GM18868 (cell line): ENCODE data around the gene PYCR2.
"Not testable (repeated sequence)": the region's sequence is repeated elsewhere in the genome, so short reads cannot be mapped to it uniquely, and the experiment has no call there.

Experiments used
- ATAC-seq: cut with Tn5 transposase; IDR thresholded peaks from one replicate; pipeline ENCODE4 v1.9.1; 2021; ENCODE audit warnings: mild to moderate bottlenecking, moderate library complexity; ENCODE audit not compliant: unreplicated experiment

Gene PYCR2

DNA sequence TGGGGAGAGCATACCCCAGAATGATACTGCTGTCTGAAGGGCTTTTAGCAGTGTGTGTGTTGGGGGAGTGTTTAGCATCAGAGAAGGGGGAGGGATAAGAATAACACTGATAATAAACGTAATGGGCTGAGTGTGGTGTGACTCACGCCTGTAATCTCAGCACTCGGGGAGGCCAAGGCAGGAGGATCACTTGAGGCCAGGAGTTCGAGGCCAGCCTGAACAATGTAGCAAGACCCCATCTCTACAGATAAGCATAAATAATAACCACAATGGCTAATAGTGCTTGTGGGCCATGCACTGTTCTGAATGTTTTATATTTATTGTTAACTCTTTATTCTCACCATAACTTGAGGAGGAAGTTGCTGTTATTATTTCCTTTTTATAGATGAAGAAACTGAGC is 19.5 kb upstream of the PYCR2 start:
- ATAC-seq, result no peak

DNA sequence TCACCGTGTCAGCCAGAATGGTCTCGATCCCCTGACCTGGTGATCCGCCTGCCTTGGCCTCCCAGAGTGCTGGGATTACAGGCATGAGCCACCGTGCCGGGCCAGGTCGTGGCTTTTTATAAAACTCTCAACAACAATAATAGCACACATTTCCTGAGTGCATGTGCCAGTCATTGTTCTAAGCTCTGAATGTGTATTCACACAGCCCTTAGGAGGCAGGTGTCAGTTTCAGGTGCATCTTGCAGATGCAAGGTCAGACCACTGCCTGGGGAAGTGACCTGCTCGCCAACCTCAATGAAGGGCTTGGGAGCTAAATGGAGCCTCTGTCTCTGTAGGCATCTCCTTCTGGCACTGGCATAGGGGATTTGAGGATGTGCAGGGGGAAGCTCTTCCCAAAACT is 18.5 kb upstream of the PYCR2 start:
- ATAC-seq, result peak; percentile 78

DNA sequence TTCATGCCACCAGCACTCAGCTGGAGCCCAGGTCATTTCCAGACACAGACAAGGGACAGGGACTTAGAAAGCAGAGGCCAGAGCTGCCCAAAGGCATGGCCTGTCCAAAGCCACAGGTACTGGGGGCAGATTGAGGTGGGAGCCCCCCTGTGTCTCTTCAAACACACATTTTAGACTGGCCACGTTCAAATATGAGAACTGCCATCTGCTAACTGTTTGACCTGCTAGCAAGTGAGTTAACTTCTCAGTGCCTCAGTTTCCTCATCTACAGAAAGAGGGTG is 17.8 kb upstream of the PYCR2 start:
- ATAC-seq, result no peak

DNA sequence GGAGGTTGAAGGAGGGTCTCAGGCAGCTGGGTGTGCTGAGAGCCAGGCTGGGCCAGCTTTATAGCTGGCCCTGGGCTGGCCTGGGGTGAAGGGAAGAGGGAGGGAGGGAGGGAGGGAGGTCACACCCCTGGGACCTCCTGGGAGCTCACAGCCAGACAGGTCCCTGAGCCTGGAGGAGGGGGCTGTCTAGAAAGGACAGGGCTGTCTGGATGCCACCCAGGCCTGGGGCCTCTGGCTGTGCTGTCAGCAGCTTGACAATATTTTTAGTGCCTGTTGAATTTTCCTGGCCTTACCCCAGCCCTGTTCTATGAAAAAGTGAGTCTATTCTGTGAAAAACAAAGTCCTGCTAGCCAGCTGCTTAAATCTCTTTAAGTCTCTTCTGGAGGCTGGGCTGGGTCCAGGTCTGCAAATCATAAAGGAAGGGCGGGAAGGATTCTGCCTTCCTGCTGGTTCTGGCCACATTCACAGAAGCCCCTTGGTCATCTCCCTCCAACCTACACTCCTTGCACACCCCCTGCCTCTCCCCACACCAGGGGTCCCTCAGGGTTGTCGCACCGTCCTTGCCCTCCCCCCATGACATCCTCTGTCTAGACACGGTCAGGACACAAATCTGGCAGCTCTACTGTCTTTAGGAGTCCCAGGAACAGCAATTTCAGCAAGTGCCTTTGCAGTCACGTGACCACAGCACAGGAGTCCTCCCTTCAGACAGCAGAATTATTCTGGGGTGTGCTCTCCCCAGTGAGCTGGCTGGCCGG is 17.3 kb upstream of the PYCR2 start, which contains the start of gene LEFTY2:
Gene LEFTY2 (minus strand): TSS at position 34 of the 755 bp plus-strand sequence. CDS start 80 bp downstream, outside the sequence.
- ATAC-seq, result no peak

DNA sequence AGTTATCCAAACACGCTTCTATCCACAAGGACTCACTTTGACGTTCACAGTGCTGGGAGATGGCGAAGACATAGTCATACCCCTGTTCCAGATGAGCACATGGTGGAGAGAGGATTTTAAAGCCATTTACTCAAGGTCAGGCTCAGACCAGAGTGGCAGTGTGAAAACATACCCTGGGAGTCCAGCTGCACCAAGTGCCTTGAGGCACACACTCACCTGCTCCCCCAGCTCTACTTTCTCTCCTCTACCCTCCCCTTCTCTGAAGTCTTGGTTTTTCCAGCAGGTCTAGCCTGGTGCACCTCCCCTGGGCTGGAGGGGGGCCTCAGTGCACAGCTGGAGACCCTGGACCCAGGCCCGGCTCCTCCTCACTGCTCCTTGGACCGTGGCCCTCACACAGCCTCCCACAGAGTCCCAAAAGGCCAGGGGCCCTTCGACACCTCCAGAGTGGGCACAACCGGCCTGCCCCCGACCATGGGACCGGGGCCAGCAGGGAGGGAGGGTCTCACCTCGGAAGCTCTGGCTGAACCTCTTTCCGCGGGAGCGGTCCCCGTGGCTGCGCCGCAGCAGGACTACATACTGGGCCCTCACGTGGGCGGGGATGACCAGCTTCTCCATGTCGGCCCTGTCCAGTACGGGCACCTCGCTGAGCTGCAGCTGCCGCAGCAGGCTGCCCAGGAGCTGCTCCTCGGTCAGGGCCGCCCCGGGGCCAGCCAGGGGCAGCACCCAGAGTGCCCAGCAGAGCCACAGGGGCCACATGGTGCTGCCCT is 16.5 kb upstream of the PYCR2 start:
- no peak for ATAC-seq

DNA sequence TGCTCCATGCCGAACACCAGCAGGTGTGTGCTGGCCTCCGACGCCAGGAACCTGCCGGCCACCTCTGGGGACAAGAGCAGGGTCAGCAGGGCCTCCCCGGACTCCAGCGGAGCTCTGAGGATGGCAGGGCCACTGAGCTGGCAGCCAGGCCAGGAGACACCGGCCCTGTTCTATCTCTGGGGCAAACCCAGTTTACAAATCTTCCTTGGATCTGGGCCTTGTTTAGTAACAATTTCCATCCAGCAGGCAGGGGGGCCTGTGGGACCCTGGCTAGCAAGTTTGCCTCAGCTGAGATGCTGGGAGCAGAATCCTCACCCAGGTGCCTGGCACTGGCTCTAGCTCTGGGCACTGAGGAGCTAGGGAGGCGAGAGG is 15.9 kb upstream of the PYCR2 start:
- not testable (repeated sequence) for ATAC-seq

DNA sequence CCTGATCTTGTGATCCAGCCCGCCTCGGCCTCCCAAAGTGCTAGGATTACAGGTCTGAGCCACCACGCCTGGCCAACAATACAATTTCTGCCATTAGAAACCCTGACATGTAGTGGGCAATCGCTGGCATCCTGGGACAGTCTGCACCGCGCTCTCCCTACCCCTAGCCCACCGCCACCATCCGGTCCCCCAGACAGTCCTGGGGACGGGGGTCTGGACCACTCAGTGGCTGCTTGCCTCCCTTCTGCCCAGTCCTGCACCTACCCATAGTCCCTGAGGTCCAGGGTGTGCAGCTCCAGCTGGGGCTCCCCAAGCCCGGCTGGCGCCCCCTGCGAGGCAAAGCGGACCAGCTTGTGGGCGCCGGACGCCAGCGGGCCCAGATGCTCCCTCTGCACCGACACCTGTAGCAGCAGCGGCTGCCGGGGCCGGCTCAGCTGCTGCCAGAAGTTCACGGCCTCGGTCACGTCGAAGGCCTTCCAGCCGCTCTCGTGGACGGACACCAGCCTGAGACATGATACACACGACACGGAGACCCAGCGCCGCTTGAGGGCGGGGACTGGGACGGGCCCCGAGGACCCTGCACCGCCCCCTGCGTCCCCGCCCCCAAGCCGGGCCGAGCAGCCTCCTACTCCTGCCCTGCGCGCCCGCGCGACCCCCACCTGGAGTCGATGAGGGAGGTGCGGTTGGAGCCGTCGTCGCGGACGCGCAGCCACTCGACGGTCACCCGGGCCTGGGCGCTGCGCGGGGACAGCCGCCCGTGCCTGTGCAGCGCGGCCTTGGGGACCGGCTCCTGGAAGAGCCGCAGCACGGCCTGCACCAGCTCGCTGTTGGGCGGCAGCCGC is 15.3 kb upstream of the PYCR2 start:
- not testable (repeated sequence) for ATAC-seq

DNA sequence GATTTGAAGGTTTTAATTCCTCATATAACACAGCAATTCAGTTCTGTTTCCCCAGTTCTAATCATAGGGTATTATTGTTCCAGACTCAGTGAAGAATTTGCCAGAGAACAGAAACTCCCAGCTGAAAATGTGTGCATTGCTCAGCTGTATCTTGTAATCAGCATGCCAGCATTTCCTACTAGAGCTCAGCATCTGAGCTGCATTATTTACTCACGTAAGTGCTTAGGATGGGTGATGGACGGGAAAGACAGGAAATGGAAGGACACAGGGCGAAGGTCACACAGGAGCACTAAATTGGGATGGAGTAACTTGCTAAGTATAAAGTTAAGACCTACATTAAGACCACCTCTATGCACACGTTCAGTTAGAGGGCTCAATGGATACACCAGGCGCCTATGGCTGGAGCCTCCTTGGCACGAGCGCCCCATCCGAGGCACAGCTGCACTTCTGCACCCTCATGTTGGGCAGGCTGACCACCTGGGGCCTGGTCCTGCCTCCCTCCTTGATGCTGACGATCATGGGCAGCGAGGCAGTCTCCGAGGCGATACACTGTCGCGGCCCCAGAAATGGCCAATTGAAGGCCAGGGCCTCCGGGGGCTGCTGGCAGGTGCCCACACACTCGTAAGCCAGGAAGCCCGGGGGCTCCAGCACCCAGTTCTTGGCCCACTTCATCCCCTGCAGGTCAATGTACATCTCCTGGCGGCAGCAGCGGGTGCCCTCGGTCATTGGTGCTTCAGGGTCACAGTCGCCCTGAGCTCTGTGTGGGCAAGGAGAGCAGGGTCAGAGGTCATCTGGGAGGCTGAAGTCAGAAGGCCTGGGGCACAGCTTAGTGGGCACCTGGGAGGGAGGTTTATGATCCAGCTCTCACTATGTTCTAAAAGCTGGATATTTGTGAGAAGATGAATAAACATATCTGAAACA is 13.3 kb upstream of the PYCR2 start:
- no peak for ATAC-seq

DNA sequence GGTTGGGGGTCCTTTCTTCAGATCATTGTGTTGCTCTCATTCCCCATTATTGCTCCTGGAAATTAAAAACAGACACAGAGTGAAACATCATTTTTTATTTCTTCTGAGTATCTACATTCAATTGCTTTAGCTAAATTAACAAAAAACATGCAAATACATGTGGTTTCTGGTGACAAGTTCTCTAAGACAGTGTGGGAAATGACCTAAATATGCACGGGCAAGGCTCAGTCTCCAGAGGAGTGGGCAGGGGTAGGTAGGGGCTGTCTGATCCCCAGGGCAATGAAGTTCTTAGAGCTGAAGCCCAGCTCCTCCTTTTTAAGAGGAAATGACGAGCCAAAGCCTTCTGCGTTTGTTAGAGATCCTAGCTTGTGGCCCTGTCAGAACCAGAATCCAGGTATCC is 12.5 kb upstream of the PYCR2 start:
- ATAC-seq, result no peak

DNA sequence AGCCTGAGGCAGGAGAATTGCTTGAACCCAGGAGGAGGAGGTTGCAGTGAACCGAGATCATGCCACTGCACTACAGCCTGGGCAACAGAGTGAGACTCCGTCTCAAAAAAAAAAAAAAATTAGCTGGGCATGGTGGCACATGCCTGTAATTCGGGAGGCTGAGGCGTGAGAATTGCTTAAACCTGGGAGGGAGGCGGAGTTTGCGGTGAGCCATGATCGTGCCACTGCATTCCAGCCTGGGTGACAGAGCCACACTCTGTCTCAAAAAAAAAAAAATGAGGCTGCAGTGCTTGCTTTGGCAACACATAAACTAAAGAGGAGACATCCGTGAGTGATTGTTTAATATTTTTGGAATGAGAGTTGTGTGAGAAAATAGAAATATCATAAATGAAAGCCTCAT is 12.0 kb upstream of the PYCR2 start:
- ATAC-seq, result not testable (repeated sequence)

DNA sequence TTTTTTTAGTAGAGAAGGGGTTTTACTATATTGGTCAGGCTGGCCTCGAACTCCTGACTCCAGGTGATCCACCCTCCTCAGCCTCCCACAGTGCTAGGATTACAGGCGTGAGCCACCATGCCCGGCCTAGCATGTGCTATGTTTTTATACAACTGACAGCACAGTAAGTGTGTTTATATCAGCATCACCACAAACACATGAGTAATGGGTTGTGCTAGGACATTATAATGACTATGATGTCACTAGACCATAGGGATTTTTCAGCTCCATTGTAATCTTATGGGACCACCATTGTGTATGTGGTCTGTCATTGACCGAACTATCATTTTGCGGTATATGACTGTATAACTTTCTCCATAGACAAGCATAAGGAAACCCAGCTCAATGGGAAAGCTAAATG is 10.7 kb upstream of the PYCR2 start:
- no peak for ATAC-seq

DNA sequence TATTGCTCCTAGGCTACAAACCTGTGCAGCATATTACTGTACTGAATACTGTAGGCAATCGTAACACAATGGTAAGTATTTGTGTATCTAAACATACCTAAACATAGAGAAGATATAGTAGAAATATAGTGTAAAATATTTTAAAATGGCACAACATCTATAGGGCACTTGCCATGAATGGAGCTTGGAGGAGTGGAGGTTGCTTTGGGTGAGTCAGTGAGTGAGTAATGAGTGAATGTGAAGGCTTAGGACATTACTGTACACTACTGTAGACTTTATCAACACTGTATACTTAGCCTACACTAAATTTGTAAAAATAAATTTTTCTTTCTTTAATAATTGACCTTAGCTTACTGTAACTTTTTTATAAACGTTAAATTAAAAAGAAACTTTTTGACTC is 9.0 kb upstream of the PYCR2 start:
- no peak for ATAC-seq

DNA sequence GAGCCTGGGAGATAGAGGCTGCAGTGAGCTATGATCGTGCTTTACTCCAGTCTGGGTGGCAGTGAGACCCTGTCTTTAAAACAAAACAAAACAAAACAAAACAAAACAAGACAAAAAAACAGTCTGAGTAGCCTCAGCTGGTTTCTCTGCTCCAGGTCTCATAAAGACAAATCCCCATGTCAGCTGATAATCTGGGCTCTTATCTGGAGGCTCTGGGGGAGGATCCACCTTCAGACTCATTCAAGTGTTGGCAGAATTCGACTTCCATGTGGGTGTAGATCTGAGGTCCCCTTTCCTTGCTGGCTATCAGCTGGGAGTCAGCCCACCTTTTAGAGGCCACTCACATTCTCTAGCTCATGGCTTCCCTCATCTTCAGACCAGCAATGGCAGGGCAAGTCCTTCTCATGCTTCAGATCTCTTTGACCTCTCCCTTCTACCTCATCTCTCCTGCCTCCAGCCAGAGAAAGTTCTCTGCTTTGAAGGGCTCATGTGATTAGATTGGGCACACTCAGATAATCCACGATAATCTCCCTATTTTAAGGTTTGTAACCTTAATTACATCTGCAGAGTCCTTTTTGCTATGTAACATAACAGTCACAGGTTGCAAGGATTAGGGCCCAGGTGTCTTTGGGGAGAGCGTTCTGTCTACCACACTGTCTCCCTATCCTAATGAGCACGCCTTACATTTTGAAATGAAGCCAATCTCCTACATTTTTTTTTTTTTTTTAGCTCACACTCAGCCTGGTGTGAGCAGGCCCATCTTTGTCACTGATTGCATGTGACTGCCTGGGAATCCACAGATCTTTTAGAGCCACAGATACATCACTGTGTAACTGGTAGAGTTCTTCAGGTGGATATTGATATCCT is 7.5 kb upstream of the PYCR2 start:
- ATAC-seq, result no peak

DNA sequence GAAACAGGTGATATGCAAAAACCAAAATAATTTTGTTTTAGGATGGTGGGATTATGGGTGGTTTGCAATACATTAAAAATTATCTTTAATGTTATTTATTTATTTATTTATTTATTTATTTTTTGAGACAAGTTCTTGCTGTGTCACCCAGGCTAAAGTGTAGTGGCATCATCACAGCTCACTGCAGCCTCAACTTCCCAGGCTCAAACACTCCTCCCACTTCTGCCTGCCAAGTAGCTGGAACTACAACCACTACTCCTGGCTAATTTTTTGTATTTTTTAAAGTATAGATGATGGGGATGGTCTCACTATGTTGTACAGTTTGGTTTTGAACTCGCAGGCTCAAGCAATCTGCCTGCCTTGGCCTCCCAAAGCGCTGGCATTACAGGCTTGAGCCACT is 6.5 kb upstream of the PYCR2 start:
- no peak for ATAC-seq

DNA sequence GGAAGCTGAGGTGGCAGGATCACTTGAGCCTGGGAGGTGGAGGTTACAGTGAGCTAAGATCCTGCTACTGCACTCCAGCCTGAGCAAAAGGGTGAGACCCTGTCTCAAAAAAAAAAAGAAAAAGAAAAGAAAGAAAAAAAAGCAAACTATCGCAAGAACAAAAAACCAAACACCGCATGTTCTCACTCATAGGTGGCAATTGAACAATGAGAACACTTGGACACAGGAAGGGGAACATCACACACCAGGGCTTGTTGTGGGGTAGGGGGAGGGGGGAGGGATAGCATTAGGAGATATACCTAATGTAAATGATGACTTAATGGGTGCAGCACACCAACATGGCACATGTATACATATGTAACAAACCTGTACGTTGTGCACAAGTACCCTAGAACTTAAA is 5.4 kb upstream of the PYCR2 start:
- not testable (repeated sequence) for ATAC-seq

DNA sequence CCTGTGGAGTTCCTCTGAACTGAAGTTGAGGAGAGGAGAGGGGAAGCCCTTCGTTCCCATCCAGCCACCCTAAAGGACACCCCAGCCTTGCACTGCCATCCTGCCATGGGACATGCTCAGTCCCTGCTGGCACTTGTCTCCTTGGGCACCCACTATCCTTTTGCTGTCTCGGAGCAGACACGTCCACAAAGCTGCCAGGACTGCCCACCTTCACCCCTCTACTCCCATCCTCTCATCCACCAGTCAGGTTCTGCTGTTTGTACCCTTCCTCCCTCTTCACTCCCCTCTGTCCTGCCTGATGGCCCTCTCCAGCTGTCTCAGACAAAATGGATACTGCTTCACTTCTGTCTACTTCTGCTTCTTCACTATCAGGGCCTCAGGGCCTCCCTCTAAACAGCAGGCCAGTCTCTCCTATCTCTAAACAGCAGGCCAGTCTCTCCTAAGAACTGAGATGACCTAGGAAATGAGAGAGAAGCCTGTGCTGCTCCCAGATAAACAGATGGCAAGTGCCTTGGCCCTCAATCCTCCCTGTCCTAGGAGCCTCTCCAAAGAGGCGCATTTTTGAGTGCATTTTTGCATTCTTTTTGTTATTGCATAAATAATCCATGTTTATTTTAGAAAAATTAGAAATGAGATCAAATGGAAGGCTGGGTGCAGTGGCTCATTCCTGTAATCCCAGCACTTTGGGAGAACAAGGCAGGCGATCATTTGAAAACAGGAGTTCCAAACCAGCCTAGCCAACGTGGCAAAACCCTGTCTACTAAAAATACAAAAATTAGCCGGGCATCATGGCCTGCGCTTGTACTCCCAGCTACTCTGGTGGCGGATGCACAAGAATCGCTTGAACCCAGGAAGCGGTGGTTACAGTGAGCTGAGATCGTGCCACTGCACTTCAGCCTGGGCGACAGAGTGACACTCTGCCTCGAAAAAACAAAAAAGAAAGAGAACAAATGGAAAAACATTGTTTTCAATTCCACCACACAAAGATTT is 4.4 kb upstream of the PYCR2 start:
- no peak for ATAC-seq

DNA sequence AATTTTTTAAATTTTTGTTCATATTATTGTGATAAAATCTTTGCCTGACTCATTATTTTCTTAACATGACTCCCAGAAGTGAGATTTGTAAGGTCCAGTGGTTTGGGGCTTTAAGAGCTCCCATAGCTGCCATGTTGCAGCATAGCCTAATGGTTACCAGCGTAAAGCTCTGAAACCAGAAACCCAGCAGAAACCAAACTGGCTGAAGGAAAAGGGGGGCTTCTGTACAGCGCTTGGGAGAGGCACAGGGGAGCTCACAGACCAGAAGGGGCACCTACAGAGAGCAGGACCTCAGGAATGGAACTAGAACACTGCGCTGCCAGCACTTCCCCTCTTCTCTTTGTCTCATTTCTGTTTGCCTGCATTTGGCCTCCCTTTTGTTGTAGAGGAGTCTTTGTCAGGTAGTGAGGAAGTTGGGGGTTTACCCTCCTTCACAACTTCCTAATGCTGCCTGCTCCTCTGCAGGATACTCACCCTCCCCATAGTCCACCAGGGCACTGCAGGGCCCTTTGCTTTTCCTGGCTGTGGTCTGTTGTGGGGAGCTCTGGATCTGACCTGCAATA is 2.6 kb upstream of the PYCR2 start:
- ATAC-seq, result no peak

DNA sequence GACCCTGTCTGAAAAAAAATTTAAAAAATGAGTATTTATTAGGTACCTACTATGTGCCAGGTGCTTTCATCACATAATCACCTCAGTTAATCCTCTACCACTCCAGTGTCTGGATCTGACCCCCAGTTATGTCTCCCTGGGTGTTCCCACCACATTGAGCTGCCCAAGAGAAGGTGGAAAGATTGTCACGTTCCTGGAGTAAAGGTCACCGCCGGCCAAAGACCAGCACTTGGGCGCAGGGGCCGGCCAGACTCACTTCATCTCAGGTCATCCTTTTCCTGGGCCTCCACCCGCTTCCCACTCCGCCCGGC is 714 bp downstream of the PYCR2 start:
- no peak for ATAC-seq
